ENCODE results near the gene SUGP1. TPM values are rescaled to one million over a fixed set of nuclear protein-coding genes. Genes with fewer than 3 reads are reported as not detected.

SUGP1 gene
- total RNA-seq, 1 experiment from 2014 or later: 73.8 TPM

DNA sequence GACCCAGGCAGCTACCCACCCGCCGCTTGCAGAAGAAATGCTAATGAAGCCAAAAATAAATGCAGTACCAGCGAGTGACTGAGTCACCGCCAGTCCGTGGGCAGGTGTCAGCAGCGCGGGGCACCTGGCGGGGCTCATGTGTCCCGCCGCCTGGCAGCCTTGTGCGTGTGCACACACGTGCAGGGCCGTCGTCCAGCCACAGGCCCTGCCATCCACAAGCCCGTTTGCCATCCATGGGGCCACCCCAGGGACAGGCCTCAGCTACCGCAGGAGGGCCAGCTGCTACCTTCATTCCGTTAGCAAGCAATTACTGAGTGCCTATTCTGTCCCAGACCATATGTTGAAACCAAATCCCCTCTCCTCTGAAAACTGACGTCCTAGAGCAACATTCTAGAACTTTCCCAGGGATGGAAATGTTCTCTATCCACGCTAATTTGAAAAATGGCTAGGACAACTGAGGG lies 88.0 kb downstream of the SUGP1 start:
- Histone ChIP-seq H3K4me3 (ENCODE audit: low read depth, low read length, poor library complexity, severe bottlenecking) (no peak overlapping the region), H3K27ac (ENCODE audit: low read depth, low read length, poor library complexity, severe bottlenecking) (no peak overlapping the region), H3K27me3 (replicated peaks; ENCODE audit: insufficient read depth, low read depth, low read length, poor library complexity) (peaks cover 21% of the 10 kb centered on the region), H3K9me3 (ENCODE audit: low read depth, low read length, poor library complexity, severe bottlenecking) (peaks cover 11% of the 10 kb centered on the region), H3K4me1 (ENCODE audit: insufficient read depth, low read length, poor library complexity, severe bottlenecking) (no peaks in the 10 kb centered on the region), H3K36me3 (ENCODE audit: insufficient read depth, low read length, poor library complexity, severe bottlenecking) (no peaks in the 10 kb centered on the region)
- ChIA-PET POLR2A (ENCODE audit: low non-redundant PET) (no interaction called here), CTCF (no interaction called here)
- intact Hi-C loops (cut with micrococcal nuclease; ENCODE audit: unreplicated experiment): no loop called here
- BruUV-seq (replicated peaks): no TSS peak
- no peak for DNase-seq (ENCODE audit: low spot score)
- TF ChIP-seq EZH2 (IDR thresholded peaks at IDR 0.05; ENCODE audit: borderline replicate concordance, low read depth, low read length, poor library complexity, severe bottlenecking): no peak
- TF ChIP-seq, protein P1, sequence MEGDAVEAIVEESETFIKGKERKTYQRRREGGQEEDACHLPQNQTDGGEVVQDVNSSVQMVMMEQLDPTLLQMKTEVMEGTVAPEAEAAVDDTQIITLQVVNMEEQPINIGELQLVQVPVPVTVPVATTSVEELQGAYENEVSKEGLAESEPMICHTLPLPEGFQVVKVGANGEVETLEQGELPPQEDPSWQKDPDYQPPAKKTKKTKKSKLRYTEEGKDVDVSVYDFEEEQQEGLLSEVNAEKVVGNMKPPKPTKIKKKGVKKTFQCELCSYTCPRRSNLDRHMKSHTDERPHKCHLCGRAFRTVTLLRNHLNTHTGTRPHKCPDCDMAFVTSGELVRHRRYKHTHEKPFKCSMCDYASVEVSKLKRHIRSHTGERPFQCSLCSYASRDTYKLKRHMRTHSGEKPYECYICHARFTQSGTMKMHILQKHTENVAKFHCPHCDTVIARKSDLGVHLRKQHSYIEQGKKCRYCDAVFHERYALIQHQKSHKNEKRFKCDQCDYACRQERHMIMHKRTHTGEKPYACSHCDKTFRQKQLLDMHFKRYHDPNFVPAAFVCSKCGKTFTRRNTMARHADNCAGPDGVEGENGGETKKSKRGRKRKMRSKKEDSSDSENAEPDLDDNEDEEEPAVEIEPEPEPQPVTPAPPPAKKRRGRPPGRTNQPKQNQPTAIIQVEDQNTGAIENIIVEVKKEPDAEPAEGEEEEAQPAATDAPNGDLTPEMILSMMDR (conservative IDR thresholded peaks at IDR 0.05; ENCODE audit: low read depth, low read length): no peak

DNA sequence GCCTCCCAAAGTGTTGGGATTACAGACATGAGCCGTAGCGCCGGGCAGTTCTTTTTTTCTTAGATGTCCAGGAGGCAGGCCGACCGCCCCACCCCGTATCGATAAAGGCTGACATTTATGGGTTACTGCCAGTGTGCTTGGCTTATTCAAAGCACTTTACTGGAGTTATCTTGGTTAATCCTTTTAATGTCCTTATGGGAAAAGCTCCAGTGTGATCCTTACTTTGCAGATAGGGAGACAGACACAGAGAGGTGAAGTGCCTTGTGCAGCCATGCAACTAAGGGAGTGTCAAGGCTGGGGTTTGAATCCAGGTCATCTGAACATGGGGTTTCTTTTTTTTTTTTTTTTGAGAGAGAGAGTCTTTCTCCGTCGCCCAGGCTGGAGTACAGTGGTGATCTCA lies 89.3 kb downstream of the SUGP1 start:
- DNase-seq (ENCODE audit: low spot score): no peak
- CTCF ChIA-PET: no interaction called here

DNA sequence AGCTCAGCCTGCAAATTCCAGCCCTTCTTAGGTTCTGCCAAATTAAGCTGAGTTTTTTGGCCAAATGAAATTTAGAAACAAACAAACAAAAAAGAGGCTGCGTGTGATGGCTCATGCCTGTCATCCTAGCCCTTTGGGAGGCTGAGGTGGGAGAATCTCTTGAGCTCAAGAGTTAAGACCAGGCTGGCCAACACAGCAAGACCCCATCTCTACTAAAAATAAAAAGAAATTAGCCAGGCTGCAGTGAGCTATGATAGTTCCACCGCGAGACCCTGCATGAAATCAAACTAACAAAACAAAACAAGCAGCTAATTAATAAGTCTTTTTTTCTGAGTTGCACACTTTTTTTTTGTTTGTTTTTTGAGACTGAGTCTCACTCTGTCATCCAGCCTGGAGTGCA lies 90.6 kb downstream of the SUGP1 start:
- CTCF ChIA-PET: interaction anchor here (0.5 kb wide), 1 partner anchor 84 kb away, joined by 4 read pairs; no protein-coding TSS in a partner anchor
- no TSS peak for BruUV-seq (replicated peaks)

More for the DNA sequence above, 89.3 kb downstream of the SUGP1 start:
- BruUV-seq (replicated peaks): no TSS peak
- Histone ChIP-seq H3K4me3 (ENCODE audit: low read depth, low read length, poor library complexity, severe bottlenecking) (no peak overlapping the region), H3K27ac (ENCODE audit: low read depth, low read length, poor library complexity, severe bottlenecking) (no peak overlapping the region), H3K27me3 (replicated peaks; ENCODE audit: insufficient read depth, low read depth, low read length, poor library complexity) (peaks cover 21% of the 10 kb centered on the region), H3K36me3 (ENCODE audit: insufficient read depth, low read length, poor library complexity, severe bottlenecking) (no peaks in the 10 kb centered on the region), H3K9me3 (ENCODE audit: low read depth, low read length, poor library complexity, severe bottlenecking) (peaks cover 11% of the 10 kb centered on the region), H3K4me1 (ENCODE audit: insufficient read depth, low read length, poor library complexity, severe bottlenecking) (no peaks in the 10 kb centered on the region)
- POLR2A ChIA-PET (ENCODE audit: low non-redundant PET): no interaction called here
- TF ChIP-seq, protein P1 (conservative IDR thresholded peaks at IDR 0.05; ENCODE audit: low read depth, low read length): no peak
- no peak for TF ChIP-seq EZH2 (IDR thresholded peaks at IDR 0.05; ENCODE audit: borderline replicate concordance, low read depth, low read length, poor library complexity, severe bottlenecking)
- intact Hi-C loops (cut with micrococcal nuclease; ENCODE audit: unreplicated experiment): no loop called here

More for the DNA sequence above, 90.6 kb downstream of the SUGP1 start:
- Histone ChIP-seq H3K4me1 (ENCODE audit: insufficient read depth, low read length, poor library complexity, severe bottlenecking) (no peaks in the 10 kb centered on the region), H3K4me3 (ENCODE audit: low read depth, low read length, poor library complexity, severe bottlenecking) (no peak overlapping the region), H3K36me3 (ENCODE audit: insufficient read depth, low read length, poor library complexity, severe bottlenecking) (no peaks in the 10 kb centered on the region), H3K9me3 (ENCODE audit: low read depth, low read length, poor library complexity, severe bottlenecking) (peaks cover 9% of the 10 kb centered on the region), H3K27ac (ENCODE audit: low read depth, low read length, poor library complexity, severe bottlenecking) (no peak overlapping the region), H3K27me3 (replicated peaks; ENCODE audit: insufficient read depth, low read depth, low read length, poor library complexity) (peaks cover 23% of the 10 kb centered on the region)
- POLR2A ChIA-PET (ENCODE audit: low non-redundant PET): no interaction called here
- DNase-seq (ENCODE audit: low spot score): no peak
- intact Hi-C loops (cut with micrococcal nuclease; ENCODE audit: unreplicated experiment): no loop called here
- TF ChIP-seq EZH2 (IDR thresholded peaks at IDR 0.05; ENCODE audit: borderline replicate concordance, low read depth, low read length, poor library complexity, severe bottlenecking): no peak
- TF ChIP-seq, protein P1 (conservative IDR thresholded peaks at IDR 0.05; ENCODE audit: low read depth, low read length): no peak
